HG02763 (cell line): ENCODE data around the gene IL22RA1.

Experiments used
- ATAC-seq: cut with Tn5 transposase; IDR thresholded peaks from one replicate; pipeline ENCODE4 v1.9.1; 2021; ENCODE audit warnings: mild to moderate bottlenecking, moderate library complexity; ENCODE audit not compliant: unreplicated experiment

IL22RA1 gene

GRCh38 chr1:24167008-24167407, 24.1 kb upstream of the IL22RA1 start:
- no peak for ATAC-seq

GRCh38 chr1:24165500-24165899, 22.6 kb upstream of the IL22RA1 start:
- ATAC-seq, result no peak

GRCh38 chr1:24164004-24164403, 21.1 kb upstream of the IL22RA1 start:
- ATAC-seq, result no peak

DNA sequence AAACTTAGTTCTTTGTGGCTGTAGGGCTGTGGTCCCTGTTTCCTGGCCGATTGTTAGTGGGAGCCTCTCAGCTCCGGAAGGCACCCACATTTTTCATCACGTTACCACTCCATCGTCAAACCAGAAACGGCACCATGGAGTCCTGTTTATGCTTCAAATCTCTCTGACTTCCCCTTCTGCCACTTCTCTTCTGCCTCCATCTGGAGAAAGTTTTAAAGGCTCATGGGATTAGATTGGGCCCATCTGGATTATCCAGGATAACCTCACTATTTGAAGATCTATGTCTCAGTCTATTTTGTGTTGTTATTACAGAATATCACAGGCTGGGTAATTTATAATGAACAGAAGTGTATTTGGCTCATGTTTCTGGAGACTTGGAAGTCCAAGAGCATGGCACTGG, 19.3 kb upstream of the IL22RA1 start:
- ATAC-seq, result no peak

DNA sequence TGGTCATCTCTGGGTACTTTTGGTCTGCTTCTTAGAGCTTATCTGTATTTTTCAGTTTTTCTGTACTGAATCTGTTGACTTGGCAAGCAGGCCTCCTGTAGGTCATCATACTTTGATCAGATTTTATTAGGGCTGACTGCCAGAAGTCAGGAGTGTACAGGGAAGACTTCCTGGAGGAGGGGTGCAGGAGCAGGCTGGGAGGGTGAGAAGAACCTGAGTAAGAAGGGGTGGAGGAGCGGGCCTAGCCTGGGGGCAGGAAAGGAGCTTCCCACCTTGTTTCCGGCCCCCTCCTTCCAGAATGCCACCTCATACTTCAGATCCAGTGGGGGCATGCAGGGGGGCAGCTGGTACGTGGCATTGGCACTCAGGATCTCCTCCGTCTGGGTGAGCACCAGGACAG, 18.3 kb upstream of the IL22RA1 start:
- ATAC-seq, result no peak

DNA sequence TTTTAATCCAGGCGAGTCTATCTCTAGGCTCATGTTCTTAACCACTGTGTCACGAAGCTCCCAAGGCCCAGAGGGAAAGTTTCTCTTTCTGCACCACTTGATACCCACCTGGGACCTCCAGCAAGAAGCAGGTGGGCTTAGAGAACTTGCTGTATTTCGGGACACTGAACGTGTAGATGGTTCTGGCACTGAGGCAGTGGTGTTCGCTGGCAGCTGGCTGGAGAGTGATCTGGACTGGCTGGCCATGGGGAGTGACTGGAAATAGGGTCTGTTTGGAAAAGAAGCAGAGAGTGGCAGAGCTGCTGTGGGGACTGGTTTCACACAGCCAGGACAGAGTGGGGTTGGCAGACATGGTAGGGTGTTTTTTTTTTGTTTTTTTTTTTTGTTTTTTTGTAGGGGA, 16.4 kb upstream of the IL22RA1 start:
- ATAC-seq, result no peak

DNA sequence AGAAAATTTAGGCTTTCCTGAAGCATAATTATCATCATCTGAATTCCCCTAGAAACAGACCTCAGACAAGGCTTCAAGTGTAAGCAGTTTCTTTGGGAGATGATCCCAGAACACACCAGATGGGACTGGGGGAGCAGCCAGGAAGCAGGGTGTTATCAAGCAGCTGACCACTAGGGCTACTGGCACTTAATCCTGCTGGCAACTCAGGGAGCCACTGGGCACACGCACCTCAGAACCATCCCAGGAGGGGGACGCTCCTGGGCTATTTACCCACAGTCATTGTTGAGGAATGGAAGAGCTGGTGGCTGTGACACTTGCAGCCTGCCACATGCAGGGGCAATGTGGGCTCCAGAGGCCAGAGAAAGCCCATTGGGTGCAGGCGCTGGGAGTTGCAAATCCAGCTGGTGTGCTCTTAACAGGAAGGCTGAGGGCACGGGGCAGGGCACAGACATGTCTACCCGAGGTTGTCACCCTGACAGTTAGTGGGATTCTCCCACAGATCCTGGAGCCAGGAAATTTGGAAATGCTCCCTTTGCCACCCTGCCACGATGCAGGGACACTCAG, 15.1 kb upstream of the IL22RA1 start:
- ATAC-seq, result no peak

- no peak for ATAC-seq
Observed at GRCh38 chr1:24156542-24157260, 13.8 kb upstream of the IL22RA1 start.

DNA sequence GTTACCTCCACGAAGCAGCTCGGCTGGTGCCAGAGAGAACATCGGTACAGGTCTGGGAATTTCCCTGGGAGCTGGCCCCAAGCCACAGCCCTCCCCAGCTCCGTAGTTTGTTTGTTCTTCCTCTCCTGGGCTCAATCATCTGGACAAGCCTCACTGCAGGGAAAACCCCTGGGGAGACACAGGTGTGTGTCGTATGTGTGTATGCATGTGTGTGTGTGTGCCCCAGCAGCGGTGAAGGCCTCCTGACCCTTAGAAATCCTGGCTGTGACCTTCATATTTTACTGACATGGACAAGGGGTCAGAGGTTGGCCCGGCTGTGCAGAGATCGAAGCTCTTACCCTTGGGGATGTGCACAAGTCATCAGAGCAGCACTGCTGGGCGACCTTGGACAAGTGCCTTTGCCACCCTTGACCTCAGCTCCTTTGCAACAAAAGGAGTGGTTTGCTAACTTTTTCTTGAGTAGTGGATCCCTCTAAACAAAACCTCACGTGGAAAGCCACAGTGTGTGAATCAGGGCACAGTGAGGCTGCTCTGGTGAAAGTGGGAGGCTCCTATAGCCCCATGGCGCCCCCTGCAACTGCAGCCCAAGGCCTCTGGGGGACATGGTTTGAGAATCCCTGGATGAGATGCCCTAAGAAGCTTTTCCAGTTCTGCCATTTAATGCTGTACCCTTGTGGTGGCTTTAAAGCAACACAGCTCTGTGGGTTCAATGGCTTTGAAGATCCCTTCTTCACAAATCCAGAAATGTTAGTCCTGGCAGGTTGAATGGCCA, 12.3 kb upstream of the IL22RA1 start:
- no peak for ATAC-seq

DNA sequence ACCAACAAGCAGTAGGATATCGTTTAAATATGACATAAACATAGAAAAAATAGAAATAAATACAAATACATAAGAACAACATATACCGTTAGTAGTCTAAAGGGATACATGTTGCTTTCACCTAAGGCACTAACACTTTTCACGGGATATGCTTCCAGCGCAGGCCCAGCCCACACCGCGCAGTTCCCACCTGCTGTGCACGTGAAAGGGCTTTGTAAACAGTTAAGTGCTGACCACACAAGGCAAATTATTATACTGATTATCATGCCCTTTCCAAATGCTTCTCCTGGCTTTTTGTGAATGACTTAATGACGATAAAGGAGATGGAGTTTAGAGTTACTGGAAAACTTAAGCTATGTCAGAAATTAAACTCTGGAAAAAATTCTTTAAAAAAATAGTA, 11.3 kb upstream of the IL22RA1 start:
- no peak for ATAC-seq

- no peak for ATAC-seq
Observed at GRCh38 chr1:24152631-24153494, 9.9 kb upstream of the IL22RA1 start.

DNA sequence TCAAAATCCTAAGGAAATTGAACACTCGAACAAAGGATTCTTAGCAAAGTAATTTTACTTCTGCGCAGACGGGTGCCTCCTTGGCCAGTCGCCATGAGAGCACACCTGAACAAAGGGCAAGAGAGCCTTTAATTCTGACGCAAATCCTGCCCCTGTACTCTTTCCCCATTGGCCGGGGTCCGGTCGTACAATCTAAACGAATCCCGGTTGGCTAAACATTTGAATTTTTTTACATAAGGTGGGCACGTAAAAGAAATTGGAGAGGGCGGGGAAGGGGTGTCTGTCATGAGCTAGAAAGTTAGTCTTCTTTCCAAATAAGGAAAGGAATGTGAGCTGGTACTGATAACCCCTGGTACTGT, 8.2 kb upstream of the IL22RA1 start:
- ATAC-seq, result no peak

- peak; percentile 63 for ATAC-seq
Observed at GRCh38 chr1:24150234-24151174, 7.6 kb upstream of the IL22RA1 start.

- ATAC-seq, result no peak
Observed at GRCh38 chr1:24149866-24150233, 6.9 kb upstream of the IL22RA1 start.

- no peak for ATAC-seq
Observed at GRCh38 chr1:24147816-24148215, 4.9 kb upstream of the IL22RA1 start.

GRCh38 chr1:24147194-24147593, 4.3 kb upstream of the IL22RA1 start:
- no peak for ATAC-seq

DNA sequence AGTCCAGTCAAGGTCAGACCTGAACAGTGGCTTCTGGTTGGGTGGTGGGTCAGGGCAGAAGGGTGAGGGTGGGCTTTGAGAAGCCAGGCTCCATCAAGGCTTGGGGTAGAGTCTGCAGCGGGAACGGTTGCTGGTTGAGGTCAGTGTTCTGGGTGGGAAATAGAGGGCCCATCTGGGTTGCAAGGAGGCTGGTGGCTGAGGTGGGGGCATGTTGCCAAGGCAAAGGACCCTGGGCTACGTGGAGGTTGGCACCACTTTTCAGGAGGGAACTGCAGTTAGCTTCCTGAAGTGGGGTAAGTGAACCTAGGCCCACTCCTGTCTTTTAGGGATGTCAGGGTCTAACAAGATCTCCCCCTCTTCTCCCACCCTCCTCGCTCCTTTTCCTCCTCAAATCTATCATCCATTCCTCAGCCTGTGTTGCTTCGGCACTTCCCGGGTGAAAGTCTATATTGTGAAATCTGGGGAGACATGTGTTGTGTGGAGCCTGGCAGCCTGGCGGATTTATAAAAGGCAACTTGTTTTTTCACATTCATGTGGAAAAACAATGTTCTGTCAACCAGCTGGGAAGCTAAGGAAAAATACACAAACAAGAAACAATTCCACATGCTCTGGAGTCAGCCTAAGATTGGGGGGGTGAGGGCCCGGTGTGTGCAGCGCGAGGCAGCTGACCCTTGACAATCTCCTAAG, 1.5 kb downstream of the IL22RA1 start:
- ATAC-seq, result no peak

DNA sequence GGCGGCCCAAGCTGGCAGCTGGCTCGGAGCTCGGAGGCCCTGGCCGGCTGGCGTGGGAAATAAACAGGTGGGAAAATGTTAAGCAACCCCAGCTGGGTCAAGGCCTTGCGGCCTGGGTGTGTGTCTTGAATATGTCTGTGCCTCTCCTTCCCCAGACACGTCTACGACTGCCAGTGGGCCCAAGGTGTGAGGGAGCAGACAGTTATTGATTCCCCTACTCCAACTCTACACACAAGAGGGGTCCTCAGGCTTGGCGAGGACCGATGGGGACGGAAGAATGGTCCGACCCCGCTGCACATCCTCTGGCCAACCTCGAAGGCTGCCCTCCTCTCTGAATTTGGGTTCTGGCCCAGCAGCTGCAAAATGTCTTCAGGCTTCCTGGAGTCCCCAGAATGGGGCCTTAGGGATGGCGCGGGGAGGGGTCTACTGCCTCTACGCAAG, 2.2 kb downstream of the IL22RA1 start:
- ATAC-seq, result no peak

DNA sequence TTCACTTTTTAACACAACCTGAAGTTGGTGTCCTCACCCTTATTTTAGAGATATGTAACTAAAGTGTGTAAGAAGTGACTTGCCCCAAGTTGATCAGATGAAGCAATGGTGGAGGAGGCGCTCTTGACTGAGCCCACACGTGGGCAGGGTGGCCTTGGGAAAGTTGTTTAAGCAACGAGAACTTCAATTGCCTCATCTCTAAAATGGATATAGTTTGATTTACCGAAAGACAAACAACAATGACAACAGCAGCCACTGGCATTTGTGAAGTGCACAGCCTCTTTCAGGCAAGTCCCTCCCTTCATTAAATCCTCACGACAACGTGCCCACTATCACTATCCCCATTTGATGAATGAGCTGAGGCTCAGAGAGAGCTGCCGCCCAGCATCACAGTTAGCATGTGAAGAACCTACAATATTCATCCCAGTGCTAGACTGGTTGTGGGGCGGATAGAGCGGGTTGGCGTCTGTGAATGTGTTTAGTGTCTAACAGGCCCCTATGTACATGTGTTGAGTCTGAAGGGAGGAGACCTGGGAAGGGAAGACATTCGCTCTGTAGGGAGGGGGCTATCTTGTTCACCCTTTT, 3.0 kb downstream of the IL22RA1 start:
- ATAC-seq, result no peak

GRCh38 chr1:24139222-24139489, 3.8 kb downstream of the IL22RA1 start:
- ATAC-seq, result no peak
